ENCODE measurements around the gene GSPT1. TPM values are rescaled to one million over a fixed set of nuclear protein-coding genes. Genes with fewer than 3 reads are reported as not detected.

The GSPT1 gene
- total RNA-seq, 2 donors from 2014 or later: 154 to 181 TPM

GRCh38 chr16:11916524-11917285, 949 bp upstream of the GSPT1 start:
- Mint-ChIP-seq H3K9me3 (no peaks in the 10 kb centered on the region), H3K36me3 (peaks cover 21 to 26% of the 10 kb centered on the region in 2 donors), H3K27ac (peak overlapping the region; percentile 93 to 94)
- DNase-seq (ENCODE audit: low spot score in 2 of 2): no peak
- ATAC-seq: peak in 1 of 2 donors; percentile 7

GRCh38 chr16:11915114-11915643, 577 bp downstream of the GSPT1 start:
- Mint-ChIP-seq H3K36me3 (peaks cover 21 to 26% of the 10 kb centered on the region in 2 donors), H3K27ac (peak overlapping the region in 1 of 2 donors; percentile 93), H3K9me3 (no peaks in the 10 kb centered on the region)
- ATAC-seq (peak; percentile 16 to 35), DNase-seq (ENCODE audit: low spot score in 2 of 2) (peak; percentile 40 to 62)

- Mint-ChIP-seq H3K9me3 (no peaks in the 10 kb centered on the region), H3K27ac (peak overlapping the region; percentile 91 to 94), H3K36me3 (peaks cover 21 to 28% of the 10 kb centered on the region in 2 donors)
- DNase-seq (ENCODE audit: low spot score in 2 of 2) (peak in 1 of 2 donors; percentile 31), ATAC-seq (no peak)
These were observed 1.3 kb downstream of the GSPT1 start for GRCh38 chr16:11914210-11915113.

GRCh38 chr16:11913425-11914079, 2.2 kb downstream of the GSPT1 start:
- DNase-seq (ENCODE audit: low spot score in 2 of 2) (no peak), ATAC-seq (peak in 1 of 2 donors; percentile 18)
- Mint-ChIP-seq H3K36me3 (peaks cover 21 to 33% of the 10 kb centered on the region in 2 donors), H3K9me3 (no peaks in the 10 kb centered on the region), H3K27ac (peak overlapping the region; percentile 91 to 94)

- peak overlapping the region; percentile 49 to 93 for H3K27ac Mint-ChIP-seq
- H3K9me3 Mint-ChIP-seq: no peaks in the 10 kb centered on the region
- ATAC-seq (no peak), DNase-seq (ENCODE audit: low spot score in 2 of 2) (no peak)
- H3K36me3 Mint-ChIP-seq: peaks cover 21 to 34% of the 10 kb centered on the region in 2 donors
These were observed 5.9 kb downstream of the GSPT1 start for GRCh38 chr16:11909653-11910545.

- H3K27ac Mint-ChIP-seq: peak overlapping the region; percentile 9 to 63
- DNase-seq (ENCODE audit: low spot score in 2 of 2): no peak
- no peaks in the 10 kb centered on the region for H3K9me3 Mint-ChIP-seq
- ATAC-seq: no peak
- H3K36me3 Mint-ChIP-seq: peaks cover 0 to 20% of the 10 kb centered on the region in 2 donors
These were observed 8.4 kb downstream of the GSPT1 start for GRCh38 chr16:11907160-11907970.

- no peak for DNase-seq (ENCODE audit: low spot score in 2 of 2)
- no peaks in the 10 kb centered on the region for H3K9me3 Mint-ChIP-seq
- H3K36me3 Mint-ChIP-seq: peaks cover 0 to 13% of the 10 kb centered on the region in 2 donors
- peak overlapping the region in 1 of 2 donors; percentile 74 for H3K27ac Mint-ChIP-seq
- ATAC-seq: no peak
These were observed 11.8 kb downstream of the GSPT1 start for GRCh38 chr16:11903906-11904305.

GRCh38 chr16:11901091-11901490, 14.7 kb downstream of the GSPT1 start:
- H3K36me3 Mint-ChIP-seq: peaks cover 7 to 12% of the 10 kb centered on the region in 2 donors
- ATAC-seq: peak; percentile 66

GRCh38 chr16:11896486-11897176, 19.1 kb downstream of the GSPT1 start:
- peak; percentile 67 to 70 for ATAC-seq
- no peak for DNase-seq (ENCODE audit: low spot score in 2 of 2)
- Mint-ChIP-seq H3K9me3 (no peaks in the 10 kb centered on the region), H3K36me3 (peaks cover 7 to 12% of the 10 kb centered on the region in 2 donors), H3K27ac (peak overlapping the region; percentile 13 to 77)

More at GRCh38 chr16:11901091-11901490, 14.7 kb downstream of the GSPT1 start:
- Mint-ChIP-seq H3K27ac (peak overlapping the region; percentile 22 to 44), H3K9me3 (no peaks in the 10 kb centered on the region)
- no peak for DNase-seq (ENCODE audit: low spot score in 2 of 2)

GRCh38 chr16:11893571-11893970, 22.2 kb downstream of the GSPT1 start:
- DNase-seq (ENCODE audit: low spot score in 2 of 2): no peak
- peak overlapping the region in 1 of 2 donors; percentile 37 for H3K27ac Mint-ChIP-seq
- H3K9me3 Mint-ChIP-seq: no peaks in the 10 kb centered on the region
- peak in 1 of 2 donors; percentile 11 for ATAC-seq
- H3K36me3 Mint-ChIP-seq: peaks cover 7 to 18% of the 10 kb centered on the region in 2 donors

- peaks cover 7 to 18% of the 10 kb centered on the region in 2 donors for H3K36me3 Mint-ChIP-seq
These were observed 23.0 kb downstream of the GSPT1 start for GRCh38 chr16:11892761-11893160.

GRCh38 chr16:11890231-11890965, 25.4 kb downstream of the GSPT1 start:
- no peak for ATAC-seq

More at GRCh38 chr16:11892761-11893160, 23.0 kb downstream of the GSPT1 start:
- DNase-seq (ENCODE audit: low spot score in 2 of 2): no peak
- Mint-ChIP-seq H3K27ac (no peak overlapping the region), H3K9me3 (no peaks in the 10 kb centered on the region)
- ATAC-seq: no peak

GRCh38 chr16:11886881-11887280, 28.9 kb downstream of the GSPT1 start:
- no peaks in the 10 kb centered on the region for H3K9me3 Mint-ChIP-seq
- DNase-seq (ENCODE audit: low spot score in 2 of 2): no peak
- peaks cover 9 to 16% of the 10 kb centered on the region in 2 donors for H3K36me3 Mint-ChIP-seq
- no peak overlapping the region for H3K27ac Mint-ChIP-seq
- no peak for ATAC-seq

More at GRCh38 chr16:11890231-11890965, 25.4 kb downstream of the GSPT1 start:
- no peak for DNase-seq (ENCODE audit: low spot score in 2 of 2)
- peaks cover 9 to 21% of the 10 kb centered on the region in 2 donors for H3K36me3 Mint-ChIP-seq
- no peaks in the 10 kb centered on the region for H3K9me3 Mint-ChIP-seq
- no peak overlapping the region for H3K27ac Mint-ChIP-seq
